HG03097 (cell line): ENCODE data around the gene SEMA3B.
A peak's percentile ranks its signal among the peaks of the same experiment; 100 is the strongest.
"Not testable (repeated sequence)": the region's sequence is repeated elsewhere in the genome, so short reads cannot be mapped to it uniquely, and the experiment has no call there.

Experiments used
- ATAC-seq: cut with Tn5 transposase; IDR thresholded peaks from one replicate; pipeline ENCODE4 v1.9.1; 2021; ENCODE audit not compliant: unreplicated experiment, low FRiP score

The SEMA3B gene

GRCh38 chr3:50271314-50271936, 2.5 kb downstream of the SEMA3B start:
- no peak for ATAC-seq

GRCh38 chr3:50272538-50272910, 3.6 kb downstream of the SEMA3B start:
- ATAC-seq: not testable (repeated sequence)

- peak; percentile 81 for ATAC-seq
These were observed 4.2 kb downstream of the SEMA3B start for GRCh38 chr3:50272911-50273688.

- no peak for ATAC-seq
These were observed 4.7 kb downstream of the SEMA3B start for GRCh38 chr3:50273689-50274065.

- no peak for ATAC-seq
These were observed 5.6 kb downstream of the SEMA3B start for GRCh38 chr3:50274371-50275104.

- ATAC-seq: no peak
These were observed 6.4 kb downstream of the SEMA3B start for GRCh38 chr3:50275141-50275995.

- no peak for ATAC-seq
These were observed 7.2 kb downstream of the SEMA3B start for GRCh38 chr3:50275996-50276761.

GRCh38 chr3:50276762-50277101, 7.8 kb downstream of the SEMA3B start:
- ATAC-seq: no peak

- no peak for ATAC-seq
These were observed 9.4 kb downstream of the SEMA3B start for GRCh38 chr3:50278123-50278879.

- no peak for ATAC-seq
These were observed 9.9 kb downstream of the SEMA3B start, which contains the start of gene LSMEM2 for GRCh38 chr3:50278880-50279224. TSS of gene LSMEM2 (plus strand) at chr3:50279087. CDS start at chr3:50279114, 27 bp downstream.

- ATAC-seq: no peak
These were observed 10.5 kb downstream of the SEMA3B start for GRCh38 chr3:50279255-50280016.

- not testable (repeated sequence) for ATAC-seq
These were observed 15.2 kb downstream of the SEMA3B start for GRCh38 chr3:50284121-50284520.

GRCh38 chr3:50286322-50287227, 17.6 kb downstream of the SEMA3B start:
- no peak for ATAC-seq

GRCh38 chr3:50287262-50287661, 18.3 kb downstream of the SEMA3B start:
- no peak for ATAC-seq

GRCh38 chr3:50288387-50289007, 19.6 kb downstream of the SEMA3B start:
- ATAC-seq: no peak

- no peak for ATAC-seq
These were observed 20.2 kb downstream of the SEMA3B start for GRCh38 chr3:50289130-50289529.

GRCh38 chr3:50290161-50290641, 21.3 kb downstream of the SEMA3B start:
- no peak for ATAC-seq
